ENCODE results near the gene ELF2. TPM values are rescaled to one million over a fixed set of nuclear protein-coding genes. Genes with fewer than 3 reads are reported as not detected.
A peak's percentile ranks its signal among the peaks of the same experiment; 100 is the strongest.

The ELF2 gene
- total and polyA plus RNA-seq, 11 donors, result 10.3 to 44.2 (median 34.0) TPM

- TF ChIP-seq CTCF (IDR thresholded peaks at IDR 0.05) (no peak), POLR2A (IDR thresholded peaks at IDR 0.05) (no peak)
- Histone ChIP-seq H3K4me1 (peaks cover 0 to 13% (median 3%) of the 10 kb centered on the region in 12 donors), H3K27me3 (no peaks in the 10 kb centered on the region), H3K9me3 (no peaks in the 10 kb centered on the region), H3K36me3 (peaks cover 0 to 67% (median 19%) of the 10 kb centered on the region in 9 donors), H3K4me3 (no peak overlapping the region), H3K27ac (peak overlapping the region in 1 of 12 donors; percentile 40)
- 50 to 57% (median 54%) methylated on average over 10 of the region's 10 CpGs for WGBS, 4 donors
- intact Hi-C loops (cut with DNase I), result no loop called here
- ATAC-seq, result peak; percentile 44 to 79 (median 70)
- peak in 1 of 5 donors; percentile 18 for DNase-seq
These were observed 134.0 kb downstream of the ELF2 start for GRCh38 chr4:139042981-139043460.

DNA sequence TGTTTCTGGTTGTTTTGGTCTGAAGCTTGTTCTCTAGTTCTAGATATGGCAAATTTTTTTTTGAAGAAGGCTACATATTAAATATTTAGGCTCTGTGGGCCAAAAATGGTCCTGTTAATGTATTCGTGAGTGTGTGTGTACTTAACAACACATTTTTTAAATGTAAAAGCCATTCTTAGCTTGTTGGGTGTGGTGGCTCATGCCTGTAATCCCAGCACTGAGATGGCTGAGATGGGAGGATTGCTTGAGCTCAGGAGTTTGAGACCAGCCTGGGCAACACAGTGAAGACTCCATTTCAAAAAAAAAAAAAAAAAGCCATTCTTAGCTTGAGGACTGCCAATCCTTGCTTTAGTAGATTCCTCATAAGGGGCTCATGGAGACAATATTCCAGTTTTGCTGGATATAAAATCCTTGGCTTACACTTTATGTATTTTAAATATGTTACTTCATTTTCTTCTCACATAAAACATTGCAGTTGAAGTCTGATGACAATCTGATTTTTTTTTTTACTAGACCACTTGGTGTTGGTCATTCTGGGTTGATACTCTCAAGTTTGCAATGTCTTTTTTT is 138.1 kb downstream of the ELF2 start:
- Histone ChIP-seq H3K9me3 (no peaks in the 10 kb centered on the region), H3K36me3 (peaks cover 0 to 41% (median 8%) of the 10 kb centered on the region in 9 donors), H3K4me1 (peaks cover 0 to 17% (median 7%) of the 10 kb centered on the region in 12 donors), H3K27ac (no peak overlapping the region), H3K27me3 (no peaks in the 10 kb centered on the region), H3K4me3 (no peak overlapping the region)
- WGBS, 4 donors, result 81 to 97% (median 91%) methylated on average over 1 of the region's 1 CpG
- DNase-seq (no peak), ATAC-seq (no peak)
- TF ChIP-seq CTCF (IDR thresholded peaks at IDR 0.05), result no peak
- TF ChIP-seq POLR2A (IDR thresholded peaks at IDR 0.05), result no peak
- intact Hi-C loops (cut with DNase I), result loop anchor here in 6 of 10 donors (5.0 to 10.0 kb wide), 7 partner anchors 43 to 616 kb away; partner anchors contain the start of gene ELF2 (in 3 of the 6)

DNA sequence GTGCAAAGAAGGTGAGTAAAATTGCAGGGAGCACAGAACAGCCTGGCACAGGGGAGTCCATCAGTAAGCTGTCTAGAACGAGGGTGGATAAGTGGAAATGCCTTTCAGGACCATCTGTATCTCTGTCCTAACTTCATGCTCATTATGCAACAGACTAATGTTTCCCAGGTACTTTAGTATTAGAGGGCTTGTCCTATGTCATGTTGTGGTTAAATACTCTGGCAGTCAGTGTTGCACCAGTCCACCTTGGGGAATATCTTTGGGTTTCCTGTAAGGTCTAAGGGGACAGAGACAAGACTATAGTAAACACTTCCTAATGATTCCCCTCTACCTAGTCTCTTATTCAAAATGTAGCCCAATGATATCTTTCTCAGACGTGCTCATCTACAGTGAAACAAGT is 140.1 kb downstream of the ELF2 start:
- Histone ChIP-seq H3K9me3 (no peaks in the 10 kb centered on the region), H3K36me3 (peaks cover 0 to 22% (median 0%) of the 10 kb centered on the region in 9 donors), H3K4me1 (peaks cover 0 to 11% (median 3%) of the 10 kb centered on the region in 12 donors), H3K27ac (no peak overlapping the region), H3K4me3 (no peak overlapping the region), H3K27me3 (no peaks in the 10 kb centered on the region)
- DNase-seq (no peak), ATAC-seq (no peak)
- intact Hi-C loops (cut with DNase I), result loop anchor here in 6 of 10 donors (5.0 to 10.0 kb wide), 7 partner anchors 45 to 618 kb away; partner anchors contain the start of gene ELF2 (in 3 of the 6)
- 62 to 83% (median 82%) methylated on average over 2 of the region's 2 CpGs for WGBS, 4 donors
- no peak for TF ChIP-seq POLR2A (IDR thresholded peaks at IDR 0.05)
- TF ChIP-seq CTCF (IDR thresholded peaks at IDR 0.05), result no peak

- no peaks in the 10 kb centered on the region for H3K27me3 ChIP-seq
- peaks cover 0 to 21% (median 0%) of the 10 kb centered on the region in 9 donors for H3K36me3 ChIP-seq
- no peak overlapping the region for H3K4me3 ChIP-seq
- H3K9me3 ChIP-seq, result no peaks in the 10 kb centered on the region
- H3K4me1 ChIP-seq, result peaks cover 0 to 14% (median 3%) of the 10 kb centered on the region in 12 donors
- TF ChIP-seq POLR2A (IDR thresholded peaks at IDR 0.05) (no peak), CTCF (IDR thresholded peaks at IDR 0.05) (no peak)
- intact Hi-C loops (cut with DNase I), result loop anchor here in 6 of 10 donors (5.0 to 10.0 kb wide), 7 partner anchors 47 to 619 kb away; partner anchors contain the start of gene ELF2 (in 3 of the 6)
- WGBS, 4 donors, result 54 to 60% (median 58%) methylated on average over 5 of the region's 5 CpGs
- DNase-seq (no peak), ATAC-seq (peak in 2 of 4 donors; percentile 10 to 30)
- no peak overlapping the region for H3K27ac ChIP-seq
These were observed 141.4 kb downstream of the ELF2 start for GRCh38 chr4:139035650-139036049.

Measured in heart left ventricle (tissue), 16 donors.